ENCODE data around the gene TECRL. TPM values are rescaled to one million over a fixed set of nuclear protein-coding genes. Genes with fewer than 3 reads are reported as not detected.

The TECRL gene
- total RNA-seq, 1 donor from 2014 or later = not detected

DNA sequence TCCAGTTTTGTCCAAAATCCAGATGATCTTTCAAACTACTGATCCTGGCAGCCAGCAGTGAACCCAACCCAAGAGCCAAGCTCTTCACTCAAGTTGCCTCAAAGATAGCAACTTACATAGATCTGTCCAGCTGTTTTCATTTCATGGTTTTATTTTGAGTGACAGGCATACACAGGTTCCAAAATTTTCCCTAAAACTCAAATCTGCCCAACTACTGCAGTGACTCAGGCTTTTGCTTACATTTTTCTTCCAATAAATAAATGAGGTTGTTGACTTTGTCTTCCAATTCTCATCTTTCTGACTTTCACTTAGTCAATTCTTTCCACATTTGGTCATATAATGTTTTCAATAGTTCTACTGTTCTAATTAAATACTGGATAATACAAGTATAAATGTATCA lies 158.8 kb downstream of the TECRL start:
- Mint-ChIP-seq H3K27me3 (ENCODE audit: low read depth) (no peaks in the 10 kb centered on the region), H3K9me3 (ENCODE audit: low read depth) (peaks cover 9% of the 10 kb centered on the region), H3K27ac (ENCODE audit: unreplicated experiment) (no peak overlapping the region), H3K4me3 (ENCODE audit: unreplicated experiment) (no peak overlapping the region), H3K36me3 (ENCODE audit: low read depth) (no peaks in the 10 kb centered on the region), H3K4me1 (ENCODE audit: low read depth) (no peaks in the 10 kb centered on the region)
- TF ChIP-seq, protein P1, sequence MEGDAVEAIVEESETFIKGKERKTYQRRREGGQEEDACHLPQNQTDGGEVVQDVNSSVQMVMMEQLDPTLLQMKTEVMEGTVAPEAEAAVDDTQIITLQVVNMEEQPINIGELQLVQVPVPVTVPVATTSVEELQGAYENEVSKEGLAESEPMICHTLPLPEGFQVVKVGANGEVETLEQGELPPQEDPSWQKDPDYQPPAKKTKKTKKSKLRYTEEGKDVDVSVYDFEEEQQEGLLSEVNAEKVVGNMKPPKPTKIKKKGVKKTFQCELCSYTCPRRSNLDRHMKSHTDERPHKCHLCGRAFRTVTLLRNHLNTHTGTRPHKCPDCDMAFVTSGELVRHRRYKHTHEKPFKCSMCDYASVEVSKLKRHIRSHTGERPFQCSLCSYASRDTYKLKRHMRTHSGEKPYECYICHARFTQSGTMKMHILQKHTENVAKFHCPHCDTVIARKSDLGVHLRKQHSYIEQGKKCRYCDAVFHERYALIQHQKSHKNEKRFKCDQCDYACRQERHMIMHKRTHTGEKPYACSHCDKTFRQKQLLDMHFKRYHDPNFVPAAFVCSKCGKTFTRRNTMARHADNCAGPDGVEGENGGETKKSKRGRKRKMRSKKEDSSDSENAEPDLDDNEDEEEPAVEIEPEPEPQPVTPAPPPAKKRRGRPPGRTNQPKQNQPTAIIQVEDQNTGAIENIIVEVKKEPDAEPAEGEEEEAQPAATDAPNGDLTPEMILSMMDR (IDR thresholded peaks at IDR 0.05) = no peak
- DNase-seq (ENCODE audit: low spot score) = no peak

DNA sequence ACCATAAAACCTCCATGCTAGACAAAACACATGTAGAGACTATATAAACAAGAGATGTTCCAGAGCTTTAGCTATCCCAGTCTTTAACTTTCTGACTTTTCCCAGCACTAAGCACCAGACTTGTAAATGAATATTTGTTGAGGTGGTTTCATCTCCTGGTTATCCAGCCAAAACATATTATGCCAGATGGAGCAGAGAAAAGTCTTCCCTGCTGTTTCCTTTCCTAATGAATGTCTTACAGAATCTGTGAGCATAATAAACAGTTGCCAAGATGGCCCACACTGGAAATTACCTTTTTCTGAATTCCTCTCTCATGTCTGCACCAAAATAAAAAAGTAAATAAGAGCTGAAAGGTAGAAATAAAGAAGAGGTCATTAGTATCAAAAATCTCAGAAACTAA lies 159.2 kb downstream of the TECRL start:
- Mint-ChIP-seq H3K36me3 (ENCODE audit: low read depth) (no peaks in the 10 kb centered on the region), H3K27ac (ENCODE audit: unreplicated experiment) (no peak overlapping the region), H3K9me3 (ENCODE audit: low read depth) (peaks cover 11% of the 10 kb centered on the region), H3K4me1 (ENCODE audit: low read depth) (no peaks in the 10 kb centered on the region), H3K4me3 (ENCODE audit: unreplicated experiment) (no peak overlapping the region), H3K27me3 (ENCODE audit: low read depth) (no peaks in the 10 kb centered on the region)
- TF ChIP-seq, protein P1 (IDR thresholded peaks at IDR 0.05) = no peak
- no peak for DNase-seq (ENCODE audit: low spot score)

GRCh38 chr4:64248186-64248585 lies 161.1 kb downstream of the TECRL start:
- no peak overlapping the region for H3K4me3 Mint-ChIP-seq (ENCODE audit: unreplicated experiment)
- DNase-seq (ENCODE audit: low spot score) = no peak
- no peaks in the 10 kb centered on the region for H3K36me3 Mint-ChIP-seq (ENCODE audit: low read depth)
- H3K9me3 Mint-ChIP-seq (ENCODE audit: low read depth) = peaks cover 13% of the 10 kb centered on the region
- no peaks in the 10 kb centered on the region for H3K27me3 Mint-ChIP-seq (ENCODE audit: low read depth)
- H3K4me1 Mint-ChIP-seq (ENCODE audit: low read depth) = no peaks in the 10 kb centered on the region
- TF ChIP-seq, protein P1 (IDR thresholded peaks at IDR 0.05) = no peak
- H3K27ac Mint-ChIP-seq (ENCODE audit: unreplicated experiment) = no peak overlapping the region

DNA sequence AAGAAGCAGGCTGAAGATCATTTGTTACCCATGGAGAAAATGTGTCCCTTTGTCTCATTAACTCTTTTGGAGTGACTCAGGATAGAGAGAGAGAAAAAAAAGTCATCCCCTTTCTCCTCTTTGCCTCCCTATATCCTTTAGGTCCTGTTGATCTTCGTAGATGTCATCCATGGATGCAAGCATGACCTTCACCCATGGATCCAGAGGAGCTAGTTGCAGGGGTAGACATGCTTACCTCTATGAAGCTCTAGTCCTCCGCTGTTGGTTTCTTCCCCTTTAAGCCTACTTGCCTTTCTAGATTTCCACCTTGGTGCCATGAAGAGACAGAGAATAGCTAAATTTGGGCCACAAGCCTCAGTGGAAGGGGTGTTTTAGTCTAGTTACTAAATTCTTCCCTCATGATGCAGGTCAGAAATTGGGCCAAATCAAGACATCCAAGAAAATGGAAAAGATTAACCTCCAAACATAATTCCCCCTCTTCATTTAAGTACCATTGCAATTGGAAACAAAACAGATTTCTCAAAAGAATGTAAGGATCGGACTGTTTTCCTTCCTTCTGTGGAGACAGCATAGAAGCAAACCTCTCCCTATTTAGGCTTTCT lies 178.4 kb downstream of the TECRL start:
- H3K27me3 Mint-ChIP-seq (ENCODE audit: low read depth) = no peaks in the 10 kb centered on the region
- TF ChIP-seq, protein P1 (IDR thresholded peaks at IDR 0.05) = no peak
- no peaks in the 10 kb centered on the region for H3K4me1 Mint-ChIP-seq (ENCODE audit: low read depth)
- DNase-seq (ENCODE audit: low spot score) = no peak
- no peak overlapping the region for H3K27ac Mint-ChIP-seq (ENCODE audit: unreplicated experiment)
- H3K9me3 Mint-ChIP-seq (ENCODE audit: low read depth) = peaks cover 74% of the 10 kb centered on the region
- H3K4me3 Mint-ChIP-seq (ENCODE audit: unreplicated experiment) = no peak overlapping the region
- H3K36me3 Mint-ChIP-seq (ENCODE audit: low read depth) = peaks cover 5% of the 10 kb centered on the region

Measured in chondrocyte (in vitro differentiated cells).